Measurements from ENCODE around the gene ZFR.

DNA sequence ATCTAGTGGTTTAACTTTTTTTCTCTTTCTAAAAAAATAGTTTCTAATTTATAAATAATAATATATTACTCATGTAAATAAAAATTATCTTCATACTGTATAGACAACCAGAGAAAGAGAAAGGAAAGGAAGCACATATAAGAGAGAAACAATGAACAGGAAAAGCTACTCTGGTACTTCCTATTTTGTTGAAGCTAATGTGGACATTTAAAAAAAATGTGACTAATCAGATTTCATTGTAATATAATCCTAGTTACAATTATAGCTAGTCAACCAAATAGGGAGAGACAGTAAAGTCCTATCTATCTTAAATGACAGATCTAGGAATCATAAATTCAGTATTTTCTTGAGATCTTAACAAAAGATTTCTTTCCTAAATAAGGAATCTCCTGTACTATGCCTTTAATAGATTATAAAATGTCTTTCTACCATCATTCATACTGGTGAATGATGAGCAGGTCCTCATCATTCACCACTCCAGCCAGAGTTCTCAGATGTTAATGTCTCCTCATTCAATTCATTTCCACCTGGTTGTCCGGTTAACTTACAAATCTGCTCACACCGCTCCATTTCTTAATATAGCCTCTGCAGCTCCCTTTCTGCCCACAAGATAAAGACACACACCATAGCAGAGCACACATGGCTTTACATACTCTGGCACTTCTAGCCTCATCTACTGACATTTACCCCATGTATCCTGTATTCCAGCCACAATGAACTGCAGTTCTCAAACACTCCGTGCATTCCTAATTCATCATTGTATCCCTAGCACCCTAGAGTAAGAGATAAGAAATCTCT is 30.9 kb downstream of the ZFR start:
- TF ChIP-seq EZH2 (IDR thresholded peaks at IDR 0.05; ENCODE audit: insufficient read depth, poor library complexity, severe bottlenecking) = no peak
- TF ChIP-seq EZH2phosphoT487 (IDR thresholded peaks at IDR 0.05; ENCODE audit: insufficient read depth, low read depth) = no peak
